ENCODE data around the gene CTSO.

DNA sequence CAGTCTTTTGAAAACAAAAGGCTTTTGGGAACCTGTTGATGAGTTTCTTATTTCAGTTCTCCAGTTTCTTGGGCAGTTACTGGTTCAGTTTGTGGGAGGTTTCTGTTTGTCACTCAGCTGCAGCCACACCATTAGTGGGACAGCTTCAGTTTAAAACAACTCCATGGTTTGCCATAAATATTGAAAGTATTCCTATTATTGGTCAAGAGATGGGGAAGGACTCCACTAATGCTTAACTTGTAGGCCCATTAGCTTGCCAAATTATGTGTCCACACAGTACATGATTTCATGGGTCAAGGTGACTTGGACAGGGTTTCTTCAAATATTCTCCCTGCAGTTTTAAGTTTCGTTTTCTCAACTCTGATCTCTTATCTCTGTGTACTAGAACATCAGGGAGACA, 72.1 kb downstream of the CTSO start:
- TF ChIP-seq, protein P1, sequence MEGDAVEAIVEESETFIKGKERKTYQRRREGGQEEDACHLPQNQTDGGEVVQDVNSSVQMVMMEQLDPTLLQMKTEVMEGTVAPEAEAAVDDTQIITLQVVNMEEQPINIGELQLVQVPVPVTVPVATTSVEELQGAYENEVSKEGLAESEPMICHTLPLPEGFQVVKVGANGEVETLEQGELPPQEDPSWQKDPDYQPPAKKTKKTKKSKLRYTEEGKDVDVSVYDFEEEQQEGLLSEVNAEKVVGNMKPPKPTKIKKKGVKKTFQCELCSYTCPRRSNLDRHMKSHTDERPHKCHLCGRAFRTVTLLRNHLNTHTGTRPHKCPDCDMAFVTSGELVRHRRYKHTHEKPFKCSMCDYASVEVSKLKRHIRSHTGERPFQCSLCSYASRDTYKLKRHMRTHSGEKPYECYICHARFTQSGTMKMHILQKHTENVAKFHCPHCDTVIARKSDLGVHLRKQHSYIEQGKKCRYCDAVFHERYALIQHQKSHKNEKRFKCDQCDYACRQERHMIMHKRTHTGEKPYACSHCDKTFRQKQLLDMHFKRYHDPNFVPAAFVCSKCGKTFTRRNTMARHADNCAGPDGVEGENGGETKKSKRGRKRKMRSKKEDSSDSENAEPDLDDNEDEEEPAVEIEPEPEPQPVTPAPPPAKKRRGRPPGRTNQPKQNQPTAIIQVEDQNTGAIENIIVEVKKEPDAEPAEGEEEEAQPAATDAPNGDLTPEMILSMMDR (IDR thresholded peaks at IDR 0.05) = no peak
- no peak for TF ChIP-seq ZFX (IDR thresholded peaks at IDR 0.05; ENCODE audit: borderline replicate concordance)

Data from 22Rv1 (cell line).